Body of pancreas (tissue), 4 donors: ENCODE measurements around the gene MCRS1. TPM values are rescaled to one million over a fixed set of nuclear protein-coding genes. Genes with fewer than 3 reads are reported as not detected.
"Not testable (repeated sequence)": the region's sequence is repeated elsewhere in the genome, so short reads cannot be mapped to it uniquely, and the experiment has no call there.

Experiments used
- ATAC-seq: fragments of 150-250 bp; one replicate; pipeline ENCODE4 v1.9.1; 2016
- DNase-seq, 4 donors: peaks; one replicate each; pipeline ENCODE4 v3.0.0-alpha.2; 2019
- H3K27ac ChIP-seq, 4 donors: fragments of 200-600 bp; sonication (generic); 1 replicate in 3 of 4; 2 replicates in 1 of 4; pipeline versions ENCODE4 v1.5.1 to v1.6.1; 2016 to 2019; ENCODE audit warnings: mild to moderate bottlenecking in 1 of 4, mixed read lengths in 1 of 4, moderate library complexity in 1 of 4
- H3K27me3 ChIP-seq, 2 donors: fragments of 200-600 bp; sonication (generic); one replicate each; pipeline ENCODE4 v1.6.0; 2016; ENCODE audit warnings: mild to moderate bottlenecking in 1 of 2
- H3K36me3 ChIP-seq, 2 donors: fragments of 200-600 bp; sonication (generic); replicated peaks in 1 of 2; 2 replicates each; pipeline ENCODE4 v1.5.1; 2016; ENCODE audit warnings: low read depth in 2 of 2; ENCODE audit not compliant: insufficient read depth in 1 of 2
- H3K4me1 ChIP-seq: fragments of 200-600 bp; sonication (generic); one replicate; pipeline ENCODE4 v1.6.0; 2016
- H3K4me3 ChIP-seq, 2 donors: fragments of 200-600 bp; sonication (generic); 1 replicate in 1 of 2; 2 replicates in 1 of 2; pipeline ENCODE4 v1.5.1; 2016 to 2019
- H3K9me3 ChIP-seq, 3 donors: fragments of 200-600 bp; sonication (generic); 1 replicate in 2 of 3; 2 replicates in 1 of 3; pipeline ENCODE4 v1.5.1; 2016
- CTCF ChIP-seq, 7 experiments: fragments of 450-650 bp in 4 of 7; fragments of 200-600 bp in 3 of 7; sonication (generic) in 3 of 7; IDR thresholded peaks; one replicate each; pipeline ENCODE4 v1.5.1; 2016 to 2019; ENCODE audit warnings: antibody characterized with exemption in 7 of 7
- POLR2A ChIP-seq, 3 donors: fragments of 450-650 bp; IDR thresholded peaks; one replicate each; pipeline ENCODE4 v1.6.1; 2016; ENCODE audit warnings: antibody characterized with exemption in 3 of 3, mild to moderate bottlenecking in 2 of 3
- WGBS, 2 donors: methylation state at CpG; one replicate each; pipeline ENCODE4 v1.1.5; 2017; 5-methylcytosine and 5-hydroxymethylcytosine counted together
- intact Hi-C: fragments of 100-400 bp; cut with DNase I; formaldehyde crosslinking; loops from one replicate; pipeline ENCODE4 v1.15.1; 2023
- small RNA-seq: library from RNA; depleted of rRNA; stranded (forward); fragments of <200 nt; gene quantifications from one replicate; pipeline ENCODE3, GENCODE V24; 2016
- total RNA-seq, 2 donors: library from RNA; depleted of rRNA; stranded (reverse); fragments of >200 nt; gene quantifications; one replicate each; pipeline ENCODE4 v1.1.0, GENCODE V29; 2016

The MCRS1 gene
- total RNA-seq, 2 donors from 2014 or later, result 34.2 to 49.8 TPM

- H3K9me3 ChIP-seq, result no peaks in the 10 kb centered on the region
- H3K27ac ChIP-seq, result no peak overlapping the region
- H3K4me1 ChIP-seq, result no peaks in the 10 kb centered on the region
- ATAC-seq (no peak), DNase-seq (no peak)
- 65 to 67% methylated on average over 1 of the region's 1 CpG for WGBS, 2 donors
- TF ChIP-seq CTCF (IDR thresholded peaks at IDR 0.05) (no peak), POLR2A (IDR thresholded peaks at IDR 0.05) (no peak)
- H3K4me3 ChIP-seq, result no peak overlapping the region
- H3K36me3 ChIP-seq, result no peaks in the 10 kb centered on the region
- intact Hi-C loops, result no loop called here
- H3K27me3 ChIP-seq, result no peaks in the 10 kb centered on the region
Measured at GRCh38 chr12:49512546-49512945, 55.4 kb downstream of the MCRS1 start.

- TF ChIP-seq POLR2A (IDR thresholded peaks at IDR 0.05) (no peak), CTCF (IDR thresholded peaks at IDR 0.05) (no peak)
- Histone ChIP-seq H3K27me3 (no peaks in the 10 kb centered on the region), H3K9me3 (no peaks in the 10 kb centered on the region), H3K27ac (peak overlapping the region in 1 of 4 donors; percentile 24), H3K4me3 (no peak overlapping the region), H3K36me3 (no peaks in the 10 kb centered on the region), H3K4me1 (no peaks in the 10 kb centered on the region)
- DNase-seq (no peak), ATAC-seq (peak; percentile 47)
- intact Hi-C loops, result no loop called here
Measured at GRCh38 chr12:49511410-49511809, 56.5 kb downstream of the MCRS1 start.

- not testable (repeated sequence) for DNase-seq, ATAC-seq
- intact Hi-C loops, result loop anchor here (10.0 kb wide), 3 partner anchors 145 to 345 kb away; partner anchors contain the start of genes C1QL4 and SPATS2
Measured at GRCh38 chr12:49509681-49510080, 58.3 kb downstream of the MCRS1 start.

More at GRCh38 chr12:49509681-49510080, 58.3 kb downstream of the MCRS1 start:
- H3K27ac ChIP-seq, H3K36me3 ChIP-seq, H3K9me3 ChIP-seq, H3K4me1 ChIP-seq, H3K27me3 ChIP-seq, H3K4me3 ChIP-seq: not testable (repeated sequence)
- WGBS, 2 donors, result 90% methylated on average over 8 of the region's 8 CpGs

Small RNA genes within 50 kb of the gene (small RNA-seq; reads per million reads assigned to genes)
- not detected for gene POLR2KP1
- gene RNU6-834P, result not detected

Other genes starting within 250 kb of the MCRS1 start
- gene TROAP, start 244.9 kb downstream of the MCRS1 start, total RNA-seq, result not detected
- not detected for gene C1QL4, start 231.0 kb downstream of the MCRS1 start, total RNA-seq
- gene DNAJC22, start 221.3 kb downstream of the MCRS1 start, total RNA-seq, result 10 to 100 TPM in 1 of 2 donors, 1 to 10 TPM in 1; 7.3 to 10.9 TPM
- 10 to 100 TPM; 10.9 to 17.5 TPM for gene SPATS2, start 200.7 kb downstream of the MCRS1 start, total RNA-seq
- gene KCNH3, start 29.1 kb downstream of the MCRS1 start, total RNA-seq, result 1 to 10 TPM; 1.3 to 1.6 TPM
- gene FAM186B, start 37.5 kb upstream of the MCRS1 start, total RNA-seq, result under 1 TPM in 1 of 2 donors, not detected in 1; 0.78 TPM
- 1 to 10 TPM; 6.3 to 9.3 TPM for gene PRPF40B, start 55.4 kb upstream of the MCRS1 start, total RNA-seq
- 1 to 10 TPM; 3.0 to 6.2 TPM for gene FMNL3, start 139.3 kb upstream of the MCRS1 start, total RNA-seq
- gene TMBIM6, start 173.4 kb upstream of the MCRS1 start, total RNA-seq, result 100 to 1,000 TPM; 234 to 256 TPM